ENCODE data around the gene CP. TPM values are rescaled to one million over a fixed set of nuclear protein-coding genes. Genes with fewer than 3 reads are reported as not detected.
A peak's percentile ranks its signal among the peaks of the same experiment; 100 is the strongest.

Gene CP
- total and polyA plus RNA-seq, 2 of the 13 experiments (the other 11 are each of a cell fraction or from before 2014, with no cell fraction given) = 42.6 to 789 TPM

- TF ChIP-seq ZNF576 (CRISPR knock-in tag; IDR thresholded peaks at IDR 0.05) (no peak), STAT5B (CRISPR knock-in tag; IDR thresholded peaks at IDR 0.05) (0 out of 2 replicates have a peak, but pooled peaks have one; percentile 64), NCOA1 (CRISPR knock-in tag; IDR thresholded peaks at IDR 0.05) (no peak), RBFOX2 (IDR thresholded peaks at IDR 0.05; ENCODE audit: low read depth, low read length) (peak; percentile 93), CHD2 (IDR thresholded peaks at IDR 0.05; ENCODE audit: low read depth, low read length) (no peak), JDP2 (CRISPR knock-in tag; IDR thresholded peaks at IDR 0.05; ENCODE audit: borderline replicate concordance) (no peak; the same call in 1 of the 2 replicates), FOSL2 (CRISPR knock-in tag; IDR thresholded peaks at IDR 0.05) (peak; percentile 83), CC2D1A (CRISPR knock-in tag; IDR thresholded peaks at IDR 0.05) (no peak), ZNF781 (CRISPR knock-in tag; IDR thresholded peaks at IDR 0.05; ENCODE audit: borderline replicate concordance, not compliant biosample characterization) (no peak), ZNF773 (CRISPR knock-in tag; IDR thresholded peaks at IDR 0.05; ENCODE audit: borderline replicate concordance) (no peak), ZNF33A (CRISPR knock-in tag; IDR thresholded peaks at IDR 0.05; ENCODE audit: borderline replicate concordance) (no peak), ZNF605 (CRISPR knock-in tag; IDR thresholded peaks at IDR 0.05) (peak; percentile 72; the same call in 1 of the 2 replicates), RELA (CRISPR knock-in tag; IDR thresholded peaks at IDR 0.05) (peak; percentile 100), KAT2B (IDR thresholded peaks at IDR 0.05; ENCODE audit: borderline replicate concordance, low read depth, low read length) (no peak), PHF21A (CRISPR knock-in tag; IDR thresholded peaks at IDR 0.05) (peak; percentile 97), HNRNPUL1 (IDR thresholded peaks at IDR 0.05; ENCODE audit: low read depth, low read length) (0 out of 2 replicates have a peak, but pooled peaks have one; percentile 15), NFYC (CRISPR knock-in tag; IDR thresholded peaks at IDR 0.05) (peak; percentile 43; the same call in 1 of the 2 replicates), CEBPB (IDR thresholded peaks at IDR 0.05; ENCODE audit: borderline replicate concordance, low read depth, low read length) (peak; percentile 93)
- TF ChIP-seq, protein P1, sequence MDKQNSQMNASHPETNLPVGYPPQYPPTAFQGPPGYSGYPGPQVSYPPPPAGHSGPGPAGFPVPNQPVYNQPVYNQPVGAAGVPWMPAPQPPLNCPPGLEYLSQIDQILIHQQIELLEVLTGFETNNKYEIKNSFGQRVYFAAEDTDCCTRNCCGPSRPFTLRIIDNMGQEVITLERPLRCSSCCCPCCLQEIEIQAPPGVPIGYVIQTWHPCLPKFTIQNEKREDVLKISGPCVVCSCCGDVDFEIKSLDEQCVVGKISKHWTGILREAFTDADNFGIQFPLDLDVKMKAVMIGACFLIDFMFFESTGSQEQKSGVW (CRISPR knock-in tag; IDR thresholded peaks at IDR 0.05; ENCODE audit: borderline replicate concordance) = no peak
- TF ChIP-seq, protein P2, sequence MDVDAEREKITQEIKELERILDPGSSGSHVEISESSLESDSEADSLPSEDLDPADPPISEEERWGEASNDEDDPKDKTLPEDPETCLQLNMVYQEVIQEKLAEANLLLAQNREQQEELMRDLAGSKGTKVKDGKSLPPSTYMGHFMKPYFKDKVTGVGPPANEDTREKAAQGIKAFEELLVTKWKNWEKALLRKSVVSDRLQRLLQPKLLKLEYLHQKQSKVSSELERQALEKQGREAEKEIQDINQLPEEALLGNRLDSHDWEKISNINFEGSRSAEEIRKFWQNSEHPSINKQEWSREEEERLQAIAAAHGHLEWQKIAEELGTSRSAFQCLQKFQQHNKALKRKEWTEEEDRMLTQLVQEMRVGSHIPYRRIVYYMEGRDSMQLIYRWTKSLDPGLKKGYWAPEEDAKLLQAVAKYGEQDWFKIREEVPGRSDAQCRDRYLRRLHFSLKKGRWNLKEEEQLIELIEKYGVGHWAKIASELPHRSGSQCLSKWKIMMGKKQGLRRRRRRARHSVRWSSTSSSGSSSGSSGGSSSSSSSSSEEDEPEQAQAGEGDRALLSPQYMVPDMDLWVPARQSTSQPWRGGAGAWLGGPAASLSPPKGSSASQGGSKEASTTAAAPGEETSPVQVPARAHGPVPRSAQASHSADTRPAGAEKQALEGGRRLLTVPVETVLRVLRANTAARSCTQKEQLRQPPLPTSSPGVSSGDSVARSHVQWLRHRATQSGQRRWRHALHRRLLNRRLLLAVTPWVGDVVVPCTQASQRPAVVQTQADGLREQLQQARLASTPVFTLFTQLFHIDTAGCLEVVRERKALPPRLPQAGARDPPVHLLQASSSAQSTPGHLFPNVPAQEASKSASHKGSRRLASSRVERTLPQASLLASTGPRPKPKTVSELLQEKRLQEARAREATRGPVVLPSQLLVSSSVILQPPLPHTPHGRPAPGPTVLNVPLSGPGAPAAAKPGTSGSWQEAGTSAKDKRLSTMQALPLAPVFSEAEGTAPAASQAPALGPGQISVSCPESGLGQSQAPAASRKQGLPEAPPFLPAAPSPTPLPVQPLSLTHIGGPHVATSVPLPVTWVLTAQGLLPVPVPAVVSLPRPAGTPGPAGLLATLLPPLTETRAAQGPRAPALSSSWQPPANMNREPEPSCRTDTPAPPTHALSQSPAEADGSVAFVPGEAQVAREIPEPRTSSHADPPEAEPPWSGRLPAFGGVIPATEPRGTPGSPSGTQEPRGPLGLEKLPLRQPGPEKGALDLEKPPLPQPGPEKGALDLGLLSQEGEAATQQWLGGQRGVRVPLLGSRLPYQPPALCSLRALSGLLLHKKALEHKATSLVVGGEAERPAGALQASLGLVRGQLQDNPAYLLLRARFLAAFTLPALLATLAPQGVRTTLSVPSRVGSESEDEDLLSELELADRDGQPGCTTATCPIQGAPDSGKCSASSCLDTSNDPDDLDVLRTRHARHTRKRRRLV (CRISPR knock-in tag; IDR thresholded peaks at IDR 0.05) = 0 out of 2 replicates have a peak, but pooled peaks have one; percentile 50
Observed at GRCh38 chr3:149224736-149225594, 3.3 kb upstream of the CP start (continued).

Measured in HepG2 (cell line).